HG02623 (cell line): ENCODE data around the gene SCP2.
A peak's percentile ranks its signal among the peaks of the same experiment; 100 is the strongest.
"Not testable (repeated sequence)": the region's sequence is repeated elsewhere in the genome, so short reads cannot be mapped to it uniquely, and the experiment has no call there.

Source experiments
- ATAC-seq: cut with Tn5 transposase; IDR thresholded peaks from one replicate; pipeline ENCODE4 v1.9.1; 2021; ENCODE audit warnings: moderate library complexity; ENCODE audit not compliant: unreplicated experiment

The SCP2 gene

GRCh38 chr1:52967666-52968065 is 40.6 kb downstream of the SCP2 start:
- ATAC-seq, result no peak

GRCh38 chr1:52969234-52969633 is 42.2 kb downstream of the SCP2 start:
- not testable (repeated sequence) for ATAC-seq

- ATAC-seq, result no peak
Observed at GRCh38 chr1:52970149-52970548, 43.1 kb downstream of the SCP2 start.

GRCh38 chr1:52973841-52974240 is 46.8 kb downstream of the SCP2 start:
- no peak for ATAC-seq

GRCh38 chr1:52976183-52977035 is 49.3 kb downstream of the SCP2 start:
- ATAC-seq, result no peak

GRCh38 chr1:52978045-52978444 is 51.0 kb downstream of the SCP2 start:
- ATAC-seq, result no peak

GRCh38 chr1:52992733-52993132 is 65.7 kb downstream of the SCP2 start:
- ATAC-seq, result not testable (repeated sequence)

GRCh38 chr1:52994656-52995055 is 67.6 kb downstream of the SCP2 start:
- no peak for ATAC-seq

GRCh38 chr1:52996653-52997052 is 69.6 kb downstream of the SCP2 start:
- no peak for ATAC-seq

- ATAC-seq, result no peak
Observed at GRCh38 chr1:53001128-53001527, 74.1 kb downstream of the SCP2 start.

GRCh38 chr1:53006612-53007011 is 79.5 kb downstream of the SCP2 start:
- ATAC-seq, result not testable (repeated sequence)

GRCh38 chr1:53010247-53010646 is 83.2 kb downstream of the SCP2 start:
- not testable (repeated sequence) for ATAC-seq

GRCh38 chr1:53011175-53011574 is 84.1 kb downstream of the SCP2 start:
- no peak for ATAC-seq

GRCh38 chr1:53014791-53015507 is 87.9 kb downstream of the SCP2 start:
- ATAC-seq, result peak; percentile 82

GRCh38 chr1:53015508-53015860 is 88.4 kb downstream of the SCP2 start:
- no peak for ATAC-seq

- ATAC-seq, result no peak
Observed at GRCh38 chr1:53016705-53017104, 89.6 kb downstream of the SCP2 start.

- ATAC-seq, result no peak
Observed at GRCh38 chr1:53020588-53020987, 93.5 kb downstream of the SCP2 start.

- ATAC-seq, result no peak
Observed at GRCh38 chr1:53022179-53022578, 95.1 kb downstream of the SCP2 start.

- ATAC-seq, result no peak
Observed at GRCh38 chr1:53023546-53023945, 96.5 kb downstream of the SCP2 start.

- ATAC-seq, result no peak
Observed at GRCh38 chr1:53024117-53024516, 97.0 kb downstream of the SCP2 start.

- ATAC-seq, result no peak
Observed at GRCh38 chr1:53025034-53025768, 98.1 kb downstream of the SCP2 start.

- no peak for ATAC-seq
Observed at GRCh38 chr1:53025769-53026112, 98.7 kb downstream of the SCP2 start.
